HT-29 (cell line): ENCODE results near the gene LMF2. TPM values are rescaled to one million over a fixed set of nuclear protein-coding genes. Genes with fewer than 3 reads are reported as not detected.
"Not testable (repeated sequence)": the region's sequence is repeated elsewhere in the genome, so short reads cannot be mapped to it uniquely, and the experiment has no call there.

Experiments
- DNase-seq: peaks from one replicate; pipeline ENCODE4 v3.0.0-alpha.2; 2015; ENCODE audit warnings: low spot score
- total RNA-seq: library from RNA; depleted of rRNA; stranded (reverse); fragments of >200 nt; shearing (Covaris generic); gene quantifications from 2 replicates; pipeline ENCODE4 v1.2.3, GENCODE V29; 2014; rRNA removed

The LMF2 gene
- 52.8 and 53.2 TPM in 2 replicates for total RNA-seq

GRCh38 chr22:50507421-50507990, at the start of gene LMF2:
LMF2 (minus strand) TSS chr22:50507702; CDS start chr22:50507675, 27 bp downstream.
- DNase-seq, result no peak

GRCh38 chr22:50556703-50557102, 49.2 kb upstream of the LMF2 start:
- no peak for DNase-seq

- DNase-seq, result no peak
Measured at GRCh38 chr22:50553310-50553709, 45.8 kb upstream of the LMF2 start.

GRCh38 chr22:50551160-50551752, 43.8 kb upstream of the LMF2 start:
- no peak for DNase-seq

GRCh38 chr22:50550395-50550794, 42.9 kb upstream of the LMF2 start:
- no peak for DNase-seq

GRCh38 chr22:50548921-50549790, 41.7 kb upstream of the LMF2 start:
- no peak for DNase-seq

GRCh38 chr22:50548040-50548920, 40.8 kb upstream of the LMF2 start:
- no peak for DNase-seq

GRCh38 chr22:50547263-50547985, 39.9 kb upstream of the LMF2 start:
- no peak for DNase-seq

GRCh38 chr22:50546326-50547262, 39.1 kb upstream of the LMF2 start:
- no peak for DNase-seq

GRCh38 chr22:50545522-50546325, 38.2 kb upstream of the LMF2 start, which contains the start of gene KLHDC7B:
KLHDC7B (plus strand) TSS chr22:50545899; CDS start chr22:50546244, 345 bp downstream.
- no peak for DNase-seq

- DNase-seq, result no peak
Measured at GRCh38 chr22:50544746-50545253, 37.3 kb upstream of the LMF2 start.

- peak; percentile 60 for DNase-seq
Measured at GRCh38 chr22:50544078-50544745, 36.7 kb upstream of the LMF2 start.

GRCh38 chr22:50542416-50542927, 35.0 kb upstream of the LMF2 start:
- no peak for DNase-seq

GRCh38 chr22:50541667-50542026, 34.1 kb upstream of the LMF2 start:
- DNase-seq, result not testable (repeated sequence)

- no peak for DNase-seq
Measured at GRCh38 chr22:50540381-50540780, 32.9 kb upstream of the LMF2 start.

GRCh38 chr22:50537765-50538164, 30.3 kb upstream of the LMF2 start:
- DNase-seq, result no peak

- no peak for DNase-seq
Measured at GRCh38 chr22:50536226-50536625, 28.7 kb upstream of the LMF2 start.

GRCh38 chr22:50535113-50535512, 27.6 kb upstream of the LMF2 start:
- DNase-seq, result no peak
